ENCODE data around the gene TMEM143. TPM values are rescaled to one million over a fixed set of nuclear protein-coding genes. Genes with fewer than 3 reads are reported as not detected.

The TMEM143 gene
- total RNA-seq, 1 experiment from 2014 or later = 24.8 TPM

- Histone ChIP-seq H4K20me1 (ENCODE audit: insufficient read depth) (no peaks in the 10 kb centered on the region), H3K27me3 (ENCODE audit: insufficient read depth, low read depth) (no peaks in the 10 kb centered on the region), H3K27ac (no peak overlapping the region), H3K4me2 (no peak overlapping the region), H3K9me2 (ENCODE audit: insufficient read depth) (no peaks in the 10 kb centered on the region), H3K9me3 (ENCODE audit: insufficient read depth, low read depth) (no peaks in the 10 kb centered on the region), H3K79me2 (ENCODE audit: low read depth) (no peaks in the 10 kb centered on the region), H3K4me3 (no peak overlapping the region), H3K4me1 (replicated peaks; ENCODE audit: insufficient read depth) (peaks cover 12% of the 10 kb centered on the region), H3K36me3 (ENCODE audit: low read depth) (no peaks in the 10 kb centered on the region), H2AFZ (no peak overlapping the region), H3F3A (ENCODE audit: insufficient read depth, low read depth) (peaks cover 24% of the 10 kb centered on the region)
- intact Hi-C loops (cut with micrococcal nuclease; ENCODE audit: unreplicated experiment) = no loop called here
- POLR2A ChIA-PET (ENCODE audit: unreplicated experiment) = no interaction called here
- BruUV-seq (replicated peaks) = no TSS peak
- TF ChIP-seq CTCF (conservative IDR thresholded peaks at IDR 0.05) = no peak
- TF ChIP-seq EZH2 (IDR thresholded peaks at IDR 0.05; ENCODE audit: low read depth) = no peak
- CTCF ChIA-PET = no interaction called here
- no peak for DNase-seq
Measured at GRCh38 chr19:48367855-48368254, 4.1 kb upstream of the TMEM143 start.

- POLR2A ChIA-PET (ENCODE audit: unreplicated experiment) = no interaction called here
- no TSS peak for BruUV-seq (replicated peaks)
- no peak for TF ChIP-seq CTCF (conservative IDR thresholded peaks at IDR 0.05)
- no peak for TF ChIP-seq EZH2 (IDR thresholded peaks at IDR 0.05; ENCODE audit: low read depth)
- no peaks in the 10 kb centered on the region for H4K20me1 ChIP-seq (ENCODE audit: insufficient read depth)
- CTCF ChIA-PET = interaction anchor here (0.5 kb wide), 1 partner anchor 95 kb away, joined by 4 read pairs; no protein-coding TSS in a partner anchor
- no peak overlapping the region for H3K4me2 ChIP-seq
- no peaks in the 10 kb centered on the region for H3K9me2 ChIP-seq (ENCODE audit: insufficient read depth)
- H3K36me3 ChIP-seq (ENCODE audit: low read depth) = no peaks in the 10 kb centered on the region
- H3K4me3 ChIP-seq = no peak overlapping the region
- intact Hi-C loops (cut with micrococcal nuclease; ENCODE audit: unreplicated experiment) = no loop called here
- H3K9me3 ChIP-seq (ENCODE audit: insufficient read depth, low read depth) = no peaks in the 10 kb centered on the region
- H3F3A ChIP-seq (ENCODE audit: insufficient read depth, low read depth) = peaks cover 25% of the 10 kb centered on the region; the same call in 1 of the 2 replicates
- peaks cover 7% of the 10 kb centered on the region for H3K4me1 ChIP-seq (replicated peaks; ENCODE audit: insufficient read depth)
- H3K27ac ChIP-seq = no peak overlapping the region
- no peak for DNase-seq
- no peaks in the 10 kb centered on the region for H3K27me3 ChIP-seq (ENCODE audit: insufficient read depth, low read depth)
- H3K79me2 ChIP-seq (ENCODE audit: low read depth) = no peaks in the 10 kb centered on the region
- H2AFZ ChIP-seq = no peak overlapping the region
Measured at GRCh38 chr19:48365602-48366001, 1.9 kb upstream of the TMEM143 start.

GRCh38 chr19:48364598-48365348 lies 1.0 kb upstream of the TMEM143 start:
- peak overlapping the region; percentile 79 for H3K4me2 ChIP-seq
- no peaks in the 10 kb centered on the region for H3K9me2 ChIP-seq (ENCODE audit: insufficient read depth)
- peaks cover 25% of the 10 kb centered on the region; the same call in 1 of the 2 replicates for H3F3A ChIP-seq (ENCODE audit: insufficient read depth, low read depth)
- no peak for TF ChIP-seq CTCF (conservative IDR thresholded peaks at IDR 0.05)
- TF ChIP-seq EZH2 (IDR thresholded peaks at IDR 0.05; ENCODE audit: low read depth) = no peak
- ChIA-PET POLR2A (ENCODE audit: unreplicated experiment) (interaction anchor here (0.6 to 2.7 kb wide), 8 partner anchors 26 to 359 kb away, joined by 4 to 11 read pairs (median 6); partner anchors contain the start of gene KDELR1), CTCF (interaction anchor here (1.2 kb wide), 1 partner anchor 43 kb away, joined by 3 read pairs; a partner anchor contains a TSS)
- H3K4me3 ChIP-seq = peak overlapping the region; percentile 55; the same call in 1 of the 2 replicates
- H3K27me3 ChIP-seq (ENCODE audit: insufficient read depth, low read depth) = no peaks in the 10 kb centered on the region
- DNase-seq = no peak
- H3K9me3 ChIP-seq (ENCODE audit: insufficient read depth, low read depth) = no peaks in the 10 kb centered on the region
- peaks cover 7% of the 10 kb centered on the region for H3K4me1 ChIP-seq (replicated peaks; ENCODE audit: insufficient read depth)
- H3K27ac ChIP-seq = peak overlapping the region; percentile 62
- H3K79me2 ChIP-seq (ENCODE audit: low read depth) = no peaks in the 10 kb centered on the region
- intact Hi-C loops (cut with micrococcal nuclease; ENCODE audit: unreplicated experiment) = loop anchor here (1.0 to 5.0 kb wide), 2 partner anchors 27 to 42 kb away; partner anchors contain the start of gene KDELR1
- BruUV-seq (replicated peaks) = TSS peak; percentile 98
- H4K20me1 ChIP-seq (ENCODE audit: insufficient read depth) = no peaks in the 10 kb centered on the region
- H3K36me3 ChIP-seq (ENCODE audit: low read depth) = no peaks in the 10 kb centered on the region
- peak overlapping the region; percentile 79 for H2AFZ ChIP-seq
